Adrenal gland (tissue), 5 donors: ENCODE results near the gene XCL1.

ENCODE experiments used
- CTCF ChIP-seq, 6 experiments: fragments of 450-650 bp in 4 of 6; fragments of 200-600 bp in 2 of 6; sonication (generic) in 1 of 6; IDR thresholded peaks; 1 replicate in 5 of 6; 2 replicates in 1 of 6; pipeline versions ENCODE4 v1.5.1 to v1.8.0; 2016 to 2021; ENCODE audit warnings: antibody characterized with exemption in 6 of 6, mild to moderate bottlenecking in 2 of 6, moderate library complexity in 1 of 6
- POLR2A ChIP-seq, 2 donors: fragments of 450-650 bp; IDR thresholded peaks; one replicate each; pipeline ENCODE4 v1.6.1; 2017; ENCODE audit warnings: antibody characterized with exemption in 2 of 2, mild to moderate bottlenecking in 2 of 2, moderate library complexity in 1 of 2
- donor health status: DM: no; HTN: no; CAD: no.

- TF ChIP-seq CTCF (IDR thresholded peaks at IDR 0.05) (no peak), POLR2A (IDR thresholded peaks at IDR 0.05) (no peak)
Measured at GRCh38 chr1:168607872-168608428, 31.5 kb downstream of the XCL1 start.
